GM18873 (cell line): Measurements from ENCODE around the gene UNC5C.
A peak's percentile ranks its signal among the peaks of the same experiment; 100 is the strongest.

Experiments
- ATAC-seq: cut with Tn5 transposase; IDR thresholded peaks from one replicate; pipeline ENCODE4 v1.9.1; 2021; ENCODE audit warnings: mild to moderate bottlenecking, moderate library complexity, moderate number of reproducible peaks; ENCODE audit not compliant: unreplicated experiment, low FRiP score

UNC5C gene

DNA sequence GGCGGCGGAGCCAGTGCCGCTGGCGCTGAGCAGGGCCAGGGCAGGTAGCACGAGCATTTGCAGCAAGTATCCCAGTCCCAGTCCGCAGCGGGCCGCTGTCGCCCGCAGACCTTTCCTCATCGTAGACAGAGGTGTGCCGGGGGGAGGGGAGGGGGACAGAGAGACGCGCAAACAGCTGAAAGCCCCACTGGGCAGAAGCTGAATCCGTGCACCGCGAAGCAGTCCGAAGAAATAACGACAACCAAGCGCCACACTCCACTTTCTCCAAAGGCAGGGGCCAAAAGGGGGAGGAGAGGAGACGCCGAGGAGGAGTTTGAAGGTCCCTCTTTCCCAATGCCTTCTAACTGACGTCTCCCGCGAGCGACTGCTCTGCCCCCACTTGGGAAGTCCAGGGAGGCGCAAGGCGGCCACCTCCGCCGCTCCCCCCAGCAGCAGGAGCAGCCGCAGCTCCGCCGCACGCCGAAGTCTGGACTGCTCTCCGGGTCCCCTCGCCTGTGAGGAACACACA is at the start of gene UNC5C:
Gene UNC5C, minus strand, starts transcription at position 236 of the 508 bp plus-strand sequence.
- ATAC-seq, result no peak

DNA sequence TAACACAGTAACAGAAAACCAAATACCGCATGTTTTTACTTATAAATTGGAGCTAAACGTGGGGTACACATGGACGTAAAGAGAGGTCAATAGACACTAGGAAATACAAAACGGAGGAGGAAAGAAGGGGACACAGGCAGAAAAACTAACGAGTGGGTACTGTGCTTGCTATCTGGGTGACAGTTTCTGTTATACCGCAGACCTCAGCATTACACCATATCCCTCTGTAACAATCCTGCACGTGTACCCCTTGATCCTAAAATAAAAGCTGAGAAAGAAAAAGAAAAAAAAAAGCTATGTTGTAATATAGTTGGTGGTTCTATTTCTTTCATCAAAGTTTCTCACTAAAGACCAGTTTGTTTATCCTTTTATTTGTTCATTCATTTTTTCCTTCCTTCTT is 47.9 kb upstream of the UNC5C start:
- no peak for ATAC-seq

DNA sequence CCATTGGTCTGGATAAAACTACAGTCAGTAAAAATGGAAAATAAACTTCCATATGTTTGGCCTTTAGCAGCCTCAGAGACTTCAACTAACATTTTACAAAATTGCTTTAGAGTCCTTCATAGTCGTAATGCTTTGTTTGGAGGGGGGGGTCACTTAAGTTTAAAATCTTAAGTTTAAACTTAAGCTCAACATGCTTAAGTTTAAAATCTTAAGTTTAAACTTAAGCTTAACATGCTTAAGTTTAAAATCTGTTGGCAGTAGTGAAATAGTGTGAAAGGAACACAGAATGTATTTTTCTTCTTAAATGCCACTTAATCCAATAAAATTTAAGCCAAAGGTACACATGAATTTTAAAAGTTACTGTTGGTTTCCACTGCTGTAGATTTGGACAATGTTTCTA is 45.9 kb upstream of the UNC5C start:
- ATAC-seq, result no peak

DNA sequence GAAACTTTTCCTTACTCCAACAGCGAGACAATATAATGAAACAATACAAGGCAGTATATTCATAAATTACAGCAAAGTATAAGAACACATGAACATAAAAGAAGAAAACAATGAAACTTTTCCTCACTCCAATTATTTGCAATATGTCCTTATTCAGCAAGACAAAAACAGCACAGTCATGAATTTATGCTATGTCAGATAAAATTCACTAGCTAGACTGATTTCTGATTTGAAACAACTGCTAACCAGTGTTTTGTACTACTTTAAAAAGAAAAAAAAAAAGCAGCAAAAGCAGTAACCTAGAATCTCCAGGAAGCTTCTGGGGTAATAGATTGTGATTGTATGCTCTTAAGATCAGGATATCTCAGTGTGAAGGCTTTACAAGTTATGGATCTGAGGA is 45.2 kb upstream of the UNC5C start:
- ATAC-seq, result no peak

DNA sequence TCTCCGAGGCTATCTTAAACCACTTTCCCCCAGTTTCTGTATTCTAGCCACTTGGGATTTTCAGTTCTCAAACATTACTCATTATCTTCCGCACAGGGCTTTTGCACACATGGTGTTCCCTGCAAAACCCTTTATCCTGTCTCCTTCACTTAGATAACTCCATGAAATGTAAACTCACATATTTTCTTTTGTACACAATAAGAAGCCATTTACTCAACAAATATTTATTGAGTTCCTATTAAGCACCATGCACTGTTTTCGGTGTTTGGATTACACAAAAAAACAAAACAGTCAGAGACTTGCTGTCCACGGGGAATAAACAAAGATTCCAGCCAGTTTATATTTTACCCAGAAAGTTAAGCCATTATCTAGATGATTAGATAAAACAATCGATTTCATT is 42.5 kb upstream of the UNC5C start:
- no peak for ATAC-seq

DNA sequence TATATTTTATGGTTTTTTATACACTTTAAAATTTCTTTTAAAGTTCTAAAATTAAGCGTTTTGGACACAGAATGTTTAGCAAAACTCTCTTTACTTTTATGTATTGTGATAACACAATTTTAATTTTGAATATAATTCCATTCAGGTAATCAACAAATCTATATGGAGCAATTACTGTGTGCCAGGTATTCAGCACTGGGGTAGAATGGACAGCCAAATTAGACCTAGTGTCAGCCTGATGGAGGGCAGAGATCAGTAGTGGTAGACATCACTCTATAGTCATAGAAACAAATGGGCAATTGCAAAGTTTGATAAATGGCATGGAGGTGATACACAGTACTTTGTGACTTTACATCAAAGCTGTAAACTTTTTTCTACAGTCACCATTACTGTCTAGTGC is 41.8 kb upstream of the UNC5C start:
- ATAC-seq, result no peak

DNA sequence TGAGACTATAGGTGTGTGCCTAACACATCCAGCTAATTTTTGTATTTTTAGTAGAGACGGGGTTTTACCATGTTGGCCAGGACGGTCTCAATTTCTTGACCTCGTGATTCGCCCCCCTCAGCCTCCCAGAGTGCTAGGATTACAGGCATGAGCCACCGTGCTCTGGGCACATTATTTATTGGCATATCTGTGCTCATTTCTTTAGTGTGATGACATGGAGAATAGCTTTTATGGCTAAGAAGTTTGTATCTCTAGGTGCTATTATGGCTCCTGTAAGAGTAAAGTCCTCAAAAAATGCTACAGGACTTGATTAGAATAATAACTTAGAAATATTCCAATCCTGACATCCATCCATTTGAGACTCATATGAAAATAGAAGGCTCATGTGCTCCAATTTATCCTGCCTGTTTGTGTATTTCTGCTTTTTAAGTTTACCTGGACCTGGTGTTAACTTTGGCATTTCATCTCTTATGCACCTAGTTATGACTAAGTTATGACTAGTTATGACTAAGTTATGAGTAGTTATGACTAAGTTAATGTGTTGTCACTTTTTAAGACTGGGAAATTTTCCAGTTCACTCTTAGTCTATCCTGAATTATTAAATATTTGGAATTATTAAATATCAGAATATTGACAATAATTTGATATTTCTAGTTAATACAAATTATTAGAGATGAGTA is 36.4 kb upstream of the UNC5C start:
- ATAC-seq, result no peak

DNA sequence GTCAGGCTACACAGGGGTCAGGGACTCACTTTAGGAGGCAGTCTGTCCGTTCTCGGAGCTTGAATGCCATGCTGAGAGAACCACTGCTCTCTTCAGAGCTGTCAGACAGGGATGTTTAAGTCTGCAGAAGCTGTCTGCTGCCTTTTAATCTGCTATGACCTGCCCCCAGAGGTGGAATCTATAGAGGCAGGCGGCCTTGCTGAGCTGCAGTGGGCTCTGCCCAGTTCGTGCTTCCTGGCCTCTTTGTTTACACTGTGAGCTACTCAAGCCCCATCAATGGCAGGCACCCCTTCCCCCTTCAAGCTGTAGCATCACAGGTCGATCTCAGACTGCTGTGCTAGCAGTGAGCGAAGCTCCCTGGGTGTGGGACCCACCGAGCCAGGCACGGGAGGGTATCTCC is 31.5 kb upstream of the UNC5C start:
- no peak for ATAC-seq

DNA sequence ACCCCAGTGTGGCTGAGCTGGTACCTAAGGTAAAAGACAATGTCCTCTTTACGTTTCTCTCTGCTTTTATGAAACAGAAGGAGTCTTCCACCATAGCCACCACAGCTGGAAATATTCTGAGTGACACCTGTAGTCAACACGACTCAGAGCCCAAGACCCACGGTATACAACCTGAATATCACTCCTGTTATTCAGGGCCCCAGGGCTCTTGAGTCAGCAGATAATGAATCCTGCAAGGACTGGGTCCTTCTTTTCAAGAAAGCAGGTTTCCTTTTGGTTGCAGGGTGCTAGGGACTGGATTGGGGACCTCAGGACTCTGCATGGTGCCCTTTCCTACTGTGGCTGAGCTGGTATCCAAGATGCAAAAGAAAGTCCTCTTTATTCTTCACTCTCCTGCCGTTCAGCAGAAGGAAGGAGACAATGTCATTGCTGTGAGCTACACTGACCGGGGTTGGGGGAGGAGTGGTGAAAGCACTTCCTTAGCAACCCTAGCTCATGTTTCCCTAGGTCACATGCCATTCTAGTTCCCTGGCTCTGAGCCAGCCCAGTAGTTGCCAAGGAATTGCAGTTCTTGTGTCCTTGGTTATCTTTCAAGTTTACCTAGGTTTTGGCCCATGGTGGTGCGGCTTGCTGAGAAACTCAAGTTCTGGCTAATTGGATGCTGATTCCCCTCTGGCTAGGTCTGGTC is 23.7 kb upstream of the UNC5C start:
- ATAC-seq, result no peak

DNA sequence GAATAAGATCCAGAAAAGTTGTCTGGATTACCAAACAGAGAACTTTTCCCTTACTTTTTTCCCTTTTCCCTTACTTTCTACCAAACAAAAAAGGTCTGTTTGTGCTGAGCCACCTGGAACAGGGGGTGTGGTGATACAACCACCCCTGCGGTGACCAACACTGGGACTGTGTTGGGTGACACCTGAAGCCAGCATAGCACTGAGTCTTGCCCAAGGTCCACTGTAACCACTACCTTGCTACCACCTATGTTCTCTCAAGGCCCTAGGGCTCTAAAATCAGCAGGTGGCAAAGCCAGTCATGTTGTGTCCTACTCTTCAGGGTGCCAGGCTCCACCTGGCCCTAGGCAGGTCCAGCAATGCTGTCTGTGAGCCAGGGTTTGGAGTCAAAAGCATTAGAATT is 22.8 kb upstream of the UNC5C start:
- ATAC-seq, result no peak

DNA sequence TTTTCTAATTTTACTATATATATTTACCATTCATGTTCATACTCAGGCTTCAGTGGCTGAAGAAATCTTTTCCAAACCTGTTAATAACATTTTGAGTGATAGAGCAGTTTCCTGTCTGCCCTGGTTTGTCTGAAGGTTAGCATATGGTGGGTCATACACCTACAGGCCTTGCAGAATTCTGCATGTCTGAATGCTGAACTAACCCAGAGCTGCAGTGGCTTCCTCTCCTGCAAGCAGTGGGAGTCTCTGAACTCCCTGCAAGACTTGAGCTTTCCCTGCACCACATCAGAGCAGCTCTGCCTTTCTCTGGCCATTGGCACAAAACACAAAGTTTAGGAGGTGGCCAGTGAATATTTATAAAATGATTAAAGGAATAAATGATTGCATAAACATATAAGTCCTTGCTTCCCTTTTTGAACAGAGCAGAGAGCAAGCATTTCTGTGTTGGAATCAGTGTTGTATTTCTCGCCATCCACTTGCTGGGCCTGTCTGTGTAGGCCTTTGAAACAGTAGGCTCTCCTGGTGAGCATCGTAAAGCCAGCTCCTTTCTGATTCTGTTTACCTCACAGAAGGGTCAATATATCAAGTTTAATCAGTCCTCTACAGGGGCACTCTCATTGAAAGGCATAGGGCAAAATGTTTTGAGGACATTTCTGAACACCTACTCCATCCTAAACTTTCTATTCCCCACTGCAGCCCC is 15.0 kb upstream of the UNC5C start:
- no peak for ATAC-seq

DNA sequence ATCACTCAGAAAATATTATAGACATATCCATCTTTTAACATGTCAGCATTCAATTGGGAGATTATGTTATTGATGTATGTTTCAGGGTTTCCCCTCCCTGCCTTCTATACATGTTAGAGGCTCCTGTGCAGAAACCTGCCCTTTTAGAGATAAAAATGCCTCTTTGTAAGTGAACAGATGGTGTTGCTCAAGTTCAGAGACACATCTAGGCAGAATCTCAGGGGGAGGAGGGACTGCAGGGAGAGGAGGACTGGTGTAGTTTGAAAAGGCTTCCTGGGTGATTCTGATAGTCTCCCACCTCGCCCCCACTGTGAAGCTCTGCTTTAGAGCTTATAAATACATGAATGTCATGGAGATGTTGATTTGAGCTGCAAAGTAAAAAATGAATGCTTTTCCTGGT is 12.0 kb upstream of the UNC5C start:
- ATAC-seq, result no peak

DNA sequence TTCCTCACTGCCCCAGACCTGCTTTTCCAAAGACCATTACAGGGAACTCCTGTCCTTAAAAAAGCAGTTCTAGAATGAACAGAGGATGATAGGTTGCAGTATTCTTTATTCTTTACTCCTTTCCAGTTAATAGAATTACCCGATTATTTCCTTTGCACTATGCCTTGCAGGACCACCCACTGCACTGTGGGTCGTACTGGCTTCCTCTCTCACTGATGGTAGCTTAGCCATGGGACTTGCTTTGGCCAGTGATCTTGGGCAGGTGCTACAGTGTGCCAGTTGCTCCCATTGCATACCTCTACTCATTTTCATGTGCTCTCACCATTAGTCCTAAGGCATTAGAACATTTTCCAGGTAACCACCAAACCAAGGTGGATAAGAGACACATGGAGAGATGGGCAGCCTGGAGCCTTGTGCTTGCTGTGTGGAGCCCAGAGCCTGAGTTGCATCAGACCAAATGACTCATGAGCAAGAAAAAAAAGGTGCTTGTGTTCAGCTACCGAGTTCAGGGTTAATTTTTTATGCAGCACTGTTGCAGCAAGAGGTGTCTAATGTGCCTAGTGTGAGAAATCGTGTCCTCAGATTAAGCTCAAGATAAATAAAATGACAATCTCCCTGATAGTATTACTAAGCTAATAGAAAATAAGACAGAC is 7.6 kb upstream of the UNC5C start:
- no peak for ATAC-seq

DNA sequence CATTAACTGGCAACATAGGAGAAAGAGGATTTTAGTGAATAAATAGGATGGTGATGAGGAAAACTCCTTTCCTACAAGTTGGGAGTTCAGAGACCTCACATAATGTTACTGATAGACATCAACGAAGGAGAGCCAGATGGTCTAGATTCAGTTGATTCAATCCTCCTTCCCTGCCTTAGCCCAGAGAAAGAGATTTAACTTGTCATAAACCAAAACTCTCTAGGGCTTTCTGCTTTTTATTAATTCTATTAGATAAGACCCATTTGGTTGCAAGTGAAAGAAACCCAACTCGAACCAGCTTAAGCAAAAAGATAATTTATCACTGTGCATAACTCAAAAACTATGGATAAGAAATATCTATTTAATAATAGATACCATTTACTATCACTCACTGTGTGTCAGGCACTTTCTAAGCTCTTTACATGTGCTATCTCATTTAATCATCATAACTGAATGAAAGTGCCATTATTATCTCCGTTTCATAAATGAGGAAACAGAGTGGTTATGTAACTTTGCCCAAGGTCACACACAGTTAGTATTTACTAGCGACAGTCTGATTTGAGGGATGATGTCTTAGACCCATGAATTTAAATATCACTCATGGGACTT is 4.3 kb upstream of the UNC5C start:
- no peak for ATAC-seq

DNA sequence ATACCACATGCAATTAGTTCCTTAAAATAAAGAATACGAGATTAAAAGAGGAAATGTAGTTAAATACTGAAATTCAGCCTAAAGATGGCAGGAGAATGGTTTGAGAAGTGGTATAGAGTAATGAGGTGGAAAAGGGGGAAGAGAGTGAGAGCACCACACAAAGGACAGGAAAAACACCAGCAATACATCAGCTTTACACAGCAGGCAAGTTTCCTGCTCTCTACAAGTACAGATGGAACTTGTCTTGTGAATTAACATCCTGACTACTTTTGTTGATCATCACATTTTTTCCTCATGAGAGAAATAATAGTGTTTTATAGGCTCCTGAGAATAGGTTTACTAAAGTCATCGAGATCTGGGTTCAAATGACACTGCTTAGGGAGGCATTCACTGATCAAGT is 2.9 kb upstream of the UNC5C start:
- no peak for ATAC-seq

DNA sequence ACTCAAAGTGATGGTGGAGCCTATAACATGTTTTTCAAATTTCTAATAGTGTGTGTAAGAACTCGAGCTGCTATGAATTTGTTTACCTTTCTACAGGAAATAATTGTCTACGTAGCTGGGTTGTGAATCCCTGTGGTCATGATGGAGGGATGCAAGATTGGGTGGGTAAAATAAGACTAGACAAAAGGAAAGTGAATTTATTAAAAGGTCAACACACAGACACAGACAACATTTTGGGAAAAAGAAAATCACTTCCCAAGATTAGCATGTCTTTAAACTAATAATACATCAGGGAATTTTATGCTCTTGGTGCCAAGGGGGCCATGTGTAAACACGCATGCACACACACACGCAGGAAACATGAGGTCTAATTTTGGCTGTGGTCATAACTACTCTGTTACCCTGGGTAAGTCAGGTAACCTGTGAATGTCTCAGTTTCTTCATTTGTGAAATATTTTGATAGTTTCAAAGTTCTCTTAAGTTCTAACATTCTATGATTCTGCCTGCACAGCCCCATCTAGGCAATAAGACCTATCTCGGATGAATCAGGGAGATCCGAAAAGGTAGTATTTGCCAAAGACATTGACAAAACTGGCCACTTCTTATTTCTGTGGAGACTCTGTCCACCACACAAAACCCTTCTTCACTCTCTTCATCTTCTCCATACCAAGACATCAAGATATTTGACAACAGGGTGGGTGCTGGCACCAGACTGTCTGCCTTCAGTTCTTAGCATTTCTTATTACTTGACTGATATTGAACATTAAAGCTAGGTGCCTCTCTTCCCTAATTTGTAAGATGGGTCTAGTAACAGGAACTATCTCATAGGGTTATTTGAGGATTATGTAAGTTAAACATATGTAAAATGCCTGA is 1.6 kb upstream of the UNC5C start:
- no peak for ATAC-seq

DNA sequence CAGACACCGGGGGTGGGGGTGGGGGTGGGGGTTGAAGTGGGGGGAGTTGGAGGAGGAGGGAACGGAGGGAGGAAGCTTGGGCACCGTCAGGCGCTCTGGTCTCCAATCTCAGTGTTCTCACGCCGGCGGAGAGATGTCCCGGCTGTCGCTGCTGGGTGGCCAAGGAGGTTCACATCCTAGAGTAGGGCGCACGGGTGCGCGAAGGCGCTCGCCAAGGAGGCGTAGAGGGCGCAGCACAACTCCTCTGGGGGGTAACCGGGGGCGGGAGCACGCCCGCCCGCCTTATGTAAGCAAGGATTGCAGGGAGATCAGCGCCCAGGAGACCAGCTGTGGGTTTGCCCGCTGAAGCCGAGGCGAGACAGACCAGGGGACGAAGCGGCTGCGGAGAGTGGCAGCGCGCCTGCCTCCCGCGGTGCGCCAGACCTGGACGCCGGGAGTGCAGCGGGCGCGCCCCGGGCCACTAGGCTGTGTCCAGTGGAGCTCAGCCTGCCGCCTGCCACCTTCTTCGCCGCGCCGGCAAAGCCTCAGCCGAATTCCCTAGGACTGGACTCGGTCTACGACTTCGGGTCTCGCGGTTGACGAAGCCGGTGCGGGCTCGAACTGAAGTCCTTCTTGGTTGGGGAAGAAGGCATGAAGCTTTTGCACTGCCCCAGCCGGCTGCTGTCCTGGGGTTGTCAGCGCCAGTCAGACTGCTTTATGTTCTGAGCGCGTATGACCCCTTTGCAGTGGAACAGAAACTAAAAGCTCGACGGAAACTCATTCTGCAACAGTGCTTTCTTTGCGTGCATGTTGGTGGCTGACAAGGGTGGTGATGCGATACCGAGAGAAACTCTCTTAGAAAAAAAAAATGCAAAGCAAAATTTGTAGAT is 707 bp upstream of the UNC5C start:
- ATAC-seq, result peak; percentile 90

DNA sequence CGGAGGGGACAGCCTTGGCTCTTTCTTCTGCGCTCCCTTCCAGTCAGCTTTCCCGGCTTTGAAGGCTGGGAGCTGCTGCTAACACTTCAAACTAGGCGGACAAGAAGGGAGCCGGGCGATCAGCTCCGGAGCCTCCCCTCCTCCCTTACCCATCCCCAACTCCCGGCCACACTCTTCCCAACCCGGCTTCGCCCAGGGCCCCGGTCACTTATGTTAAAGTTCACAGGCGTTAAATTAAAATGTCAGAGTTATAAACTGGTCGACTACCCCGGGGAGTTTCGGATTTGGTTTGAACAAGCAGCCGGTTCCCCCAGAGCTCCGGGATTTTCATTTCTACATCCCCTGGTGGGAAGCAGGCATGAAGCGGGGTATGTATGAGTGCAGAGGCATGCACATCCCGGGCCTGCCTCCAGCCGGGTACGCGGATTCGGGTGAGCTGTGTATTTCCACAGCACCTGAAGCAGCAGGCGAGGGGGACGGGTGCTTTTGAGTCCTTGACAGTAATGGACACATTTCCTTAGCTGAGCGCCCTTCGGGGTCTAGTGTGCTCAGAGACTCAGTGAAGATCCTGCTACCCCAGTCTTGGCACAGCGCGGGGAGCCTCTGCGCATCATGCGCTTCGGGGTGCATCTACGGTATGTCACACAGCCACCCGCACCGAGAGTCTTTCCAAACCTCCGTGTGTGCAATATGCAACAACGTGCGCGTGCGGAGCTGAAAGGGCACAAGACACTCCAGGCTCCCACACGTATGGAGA is 880 bp downstream of the UNC5C start:
- ATAC-seq, result no peak
